ENCODE measurements around the gene CACNA1I. TPM values are rescaled to one million over a fixed set of nuclear protein-coding genes. Genes with fewer than 3 reads are reported as not detected.

Gene CACNA1I
- total and polyA plus RNA-seq, 11 donors, result 0.01 to 0.07 (median 0.04) TPM; not detected in 6

GRCh38 chr22:39577366-39577765 lies 6.8 kb downstream of the CACNA1I start:
- DNase-seq (no peak), ATAC-seq (no peak)
- intact Hi-C loops (cut with DNase I), result no loop called here
- WGBS, 4 donors, result 71 to 79% (median 75%) methylated on average over 19 to 21 of the region's 21 CpGs
- TF ChIP-seq, protein P1, sequence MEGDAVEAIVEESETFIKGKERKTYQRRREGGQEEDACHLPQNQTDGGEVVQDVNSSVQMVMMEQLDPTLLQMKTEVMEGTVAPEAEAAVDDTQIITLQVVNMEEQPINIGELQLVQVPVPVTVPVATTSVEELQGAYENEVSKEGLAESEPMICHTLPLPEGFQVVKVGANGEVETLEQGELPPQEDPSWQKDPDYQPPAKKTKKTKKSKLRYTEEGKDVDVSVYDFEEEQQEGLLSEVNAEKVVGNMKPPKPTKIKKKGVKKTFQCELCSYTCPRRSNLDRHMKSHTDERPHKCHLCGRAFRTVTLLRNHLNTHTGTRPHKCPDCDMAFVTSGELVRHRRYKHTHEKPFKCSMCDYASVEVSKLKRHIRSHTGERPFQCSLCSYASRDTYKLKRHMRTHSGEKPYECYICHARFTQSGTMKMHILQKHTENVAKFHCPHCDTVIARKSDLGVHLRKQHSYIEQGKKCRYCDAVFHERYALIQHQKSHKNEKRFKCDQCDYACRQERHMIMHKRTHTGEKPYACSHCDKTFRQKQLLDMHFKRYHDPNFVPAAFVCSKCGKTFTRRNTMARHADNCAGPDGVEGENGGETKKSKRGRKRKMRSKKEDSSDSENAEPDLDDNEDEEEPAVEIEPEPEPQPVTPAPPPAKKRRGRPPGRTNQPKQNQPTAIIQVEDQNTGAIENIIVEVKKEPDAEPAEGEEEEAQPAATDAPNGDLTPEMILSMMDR (IDR thresholded peaks at IDR 0.05), result no peak
- TF ChIP-seq POLR2A (IDR thresholded peaks at IDR 0.05), result no peak
- H3K27me3 ChIP-seq, result peaks cover 0 to 40% (median 5%) of the 10 kb centered on the region in 9 donors
- no peak overlapping the region for H3K4me3 ChIP-seq
- no peak overlapping the region for H3K27ac ChIP-seq
- H3K9me3 ChIP-seq, result no peaks in the 10 kb centered on the region
- H3K4me1 ChIP-seq, result no peaks in the 10 kb centered on the region
- no peaks in the 10 kb centered on the region for H3K36me3 ChIP-seq

DNA sequence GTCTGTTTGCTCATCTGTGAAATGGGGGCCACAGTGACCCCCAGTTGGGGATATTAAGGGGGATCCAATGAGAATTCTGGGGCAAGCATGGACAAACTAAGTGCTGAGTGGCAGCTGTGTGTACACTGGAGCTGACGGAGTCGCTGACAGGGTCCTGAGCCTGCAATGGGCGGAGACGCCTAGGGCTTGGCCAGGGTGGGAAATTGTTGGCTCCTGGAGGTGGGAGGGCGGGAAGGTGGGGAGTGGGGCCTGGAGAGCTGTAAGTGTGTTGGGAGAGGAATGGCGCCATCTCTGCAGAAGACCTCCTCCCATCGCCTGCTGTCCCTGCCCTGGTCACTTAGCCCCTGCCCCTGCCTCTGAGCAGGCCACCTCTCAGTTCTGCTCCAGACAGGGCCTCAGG lies 7.3 kb downstream of the CACNA1I start:
- TF ChIP-seq, protein P1 (IDR thresholded peaks at IDR 0.05), result no peak
- no peak for TF ChIP-seq POLR2A (IDR thresholded peaks at IDR 0.05)
- H3K27me3 ChIP-seq, result peaks cover 0 to 40% (median 5%) of the 10 kb centered on the region in 9 donors
- intact Hi-C loops (cut with DNase I), result no loop called here
- H3K36me3 ChIP-seq, result no peaks in the 10 kb centered on the region
- no peaks in the 10 kb centered on the region for H3K9me3 ChIP-seq
- DNase-seq (no peak), ATAC-seq (no peak)
- WGBS, 4 donors, result 78 to 84% (median 78%) methylated on average over 7 of the region's 7 CpGs
- no peaks in the 10 kb centered on the region for H3K4me1 ChIP-seq
- H3K4me3 ChIP-seq, result no peak overlapping the region
- H3K27ac ChIP-seq, result no peak overlapping the region

- H3K27me3 ChIP-seq, result peaks cover 0 to 36% (median 5%) of the 10 kb centered on the region in 9 donors
- H3K9me3 ChIP-seq, result no peaks in the 10 kb centered on the region
- intact Hi-C loops (cut with DNase I), result no loop called here
- H3K4me1 ChIP-seq, result no peaks in the 10 kb centered on the region
- ATAC-seq (no peak), DNase-seq (no peak)
- 27 to 65% (median 41%) methylated on average over 5 of the region's 5 CpGs for WGBS, 4 donors
- H3K27ac ChIP-seq, result no peak overlapping the region
- H3K36me3 ChIP-seq, result no peaks in the 10 kb centered on the region
- TF ChIP-seq POLR2A (IDR thresholded peaks at IDR 0.05), result no peak
- TF ChIP-seq, protein P1 (IDR thresholded peaks at IDR 0.05), result no peak
- no peak overlapping the region for H3K4me3 ChIP-seq
Measured at GRCh38 chr22:39580006-39580441, 9.5 kb downstream of the CACNA1I start.

DNA sequence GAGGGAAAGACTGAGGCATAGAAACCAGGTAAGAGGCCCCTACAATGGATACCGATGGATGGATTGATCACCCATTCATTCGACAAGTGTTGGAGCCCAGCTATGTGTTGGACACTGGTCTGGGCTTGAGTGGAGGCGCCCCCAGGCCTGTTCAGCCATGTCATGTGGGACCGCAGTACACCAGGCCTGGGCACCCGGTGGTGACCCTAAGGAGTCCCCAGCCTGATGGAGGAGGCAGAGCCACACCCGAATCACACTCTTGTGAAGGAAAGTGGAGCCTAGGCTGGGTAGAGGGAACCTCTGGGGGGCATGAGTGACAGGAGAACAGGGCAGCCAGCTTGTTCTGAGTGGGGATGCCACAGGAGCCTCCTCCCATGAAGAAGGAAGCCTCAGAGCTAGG lies 10.2 kb downstream of the CACNA1I start:
- no peak overlapping the region for H3K4me3 ChIP-seq
- no peaks in the 10 kb centered on the region for H3K4me1 ChIP-seq
- no peak for ATAC-seq
- intact Hi-C loops (cut with DNase I), result no loop called here
- no peak overlapping the region for H3K27ac ChIP-seq
- H3K36me3 ChIP-seq, result no peaks in the 10 kb centered on the region
- peaks cover 0 to 36% (median 5%) of the 10 kb centered on the region in 9 donors for H3K27me3 ChIP-seq
- H3K9me3 ChIP-seq, result no peaks in the 10 kb centered on the region
- 82 to 88% (median 87%) methylated on average over 6 of the region's 6 CpGs for WGBS, 4 donors
- no peak for TF ChIP-seq POLR2A (IDR thresholded peaks at IDR 0.05)
- no peak for DNase-seq

GRCh38 chr22:39581303-39581702 lies 10.8 kb downstream of the CACNA1I start:
- ATAC-seq (no peak), DNase-seq (no peak)
- Histone ChIP-seq H3K4me3 (no peak overlapping the region), H3K27ac (no peak overlapping the region), H3K36me3 (no peaks in the 10 kb centered on the region), H3K27me3 (peaks cover 0 to 36% (median 5%) of the 10 kb centered on the region in 9 donors), H3K9me3 (no peaks in the 10 kb centered on the region), H3K4me1 (no peaks in the 10 kb centered on the region)
- WGBS, 4 donors, result 85 to 93% (median 89%) methylated on average over 8 of the region's 8 CpGs
- intact Hi-C loops (cut with DNase I), result no loop called here
- TF ChIP-seq, protein P1 (IDR thresholded peaks at IDR 0.05), result no peak
- no peak for TF ChIP-seq POLR2A (IDR thresholded peaks at IDR 0.05)
